Breast epithelium (tissue), 4 donors: Measurements from ENCODE around the gene ZC3H7A. TPM values are rescaled to one million over a fixed set of nuclear protein-coding genes. Genes with fewer than 3 reads are reported as not detected.

ENCODE experiments used
- DNase-seq, 2 donors: peaks; one replicate each; pipeline ENCODE4 v3.0.0-alpha.2; 2019; ENCODE audit warnings: low spot score in 2 of 2
- H3K27ac ChIP-seq, 2 donors: fragments of 200-600 bp; sonication (generic) in 1 of 2; one replicate each; pipeline ENCODE4 v1.5.1; 2016 to 2019; ENCODE audit warnings: mild to moderate bottlenecking in 1 of 2
- H3K27me3 ChIP-seq, 2 donors: fragments of 200-600 bp; sonication (generic) in 1 of 2; one replicate each; pipeline versions ENCODE4 v1.5.1 to v1.6.0; 2017 to 2019; ENCODE audit warnings: control low read depth in 1 of 2, mild to moderate bottlenecking in 1 of 2
- H3K36me3 ChIP-seq: fragments of 200-600 bp; one replicate; pipeline ENCODE4 v1.5.1; 2019
- H3K4me1 ChIP-seq, 2 donors: fragments of 200-600 bp; sonication (generic); one replicate each; pipeline ENCODE4 v1.5.1; 2016 to 2019; ENCODE audit warnings: control low read depth in 1 of 2
- H3K4me3 ChIP-seq, 3 donors: fragments of 200-600 bp; sonication (generic); 1 replicate in 2 of 3; 2 replicates in 1 of 3; pipeline ENCODE4 v1.5.1; 2016 to 2019; ENCODE audit warnings: mild to moderate bottlenecking in 3 of 3, moderate library complexity in 2 of 3
- H3K9me3 ChIP-seq, 2 donors: fragments of 200-600 bp; sonication (generic) in 1 of 2; one replicate each; pipeline ENCODE4 v1.5.1; 2016 to 2019; ENCODE audit warnings: control low read depth in 1 of 2
- POLR2A ChIP-seq: fragments of 450-650 bp; IDR thresholded peaks from one replicate; pipeline ENCODE4 v1.6.1; 2016; ENCODE audit warnings: antibody characterized with exemption, mild to moderate bottlenecking, moderate library complexity
- POLR2AphosphoS5 ChIP-seq, 3 donors: sonication (generic); formaldehyde crosslinking; IDR thresholded peaks; one replicate each; pipeline ENCODE4 v1.6.1; 2017; ENCODE audit warnings: antibody characterized with exemption in 3 of 3
- intact Hi-C: fragments of 100-400 bp; cut with DNase I; formaldehyde crosslinking; loops from one replicate; pipeline ENCODE4 v1.15.1; 2023; ENCODE audit warnings: low total_unique reads
- total RNA-seq, 3 donors: library from RNA; depleted of rRNA; stranded (reverse); fragments of >200 nt; gene quantifications; one replicate each; pipeline ENCODE4 v1.1.0, GENCODE V29; 2016
- TF ChIP-seq, protein P1 (sequence below), 3 donors: fragments of 450-650 bp; IDR thresholded peaks; one replicate each; pipeline ENCODE4 v1.5.1; 2016 to 2017; ENCODE audit warnings: antibody characterized with exemption in 3 of 3, mild to moderate bottlenecking in 3 of 3, moderate library complexity in 3 of 3

The ZC3H7A gene
- total RNA-seq, 3 donors from 2014 or later, result 58.4 to 70.7 (median 67.5) TPM

DNA sequence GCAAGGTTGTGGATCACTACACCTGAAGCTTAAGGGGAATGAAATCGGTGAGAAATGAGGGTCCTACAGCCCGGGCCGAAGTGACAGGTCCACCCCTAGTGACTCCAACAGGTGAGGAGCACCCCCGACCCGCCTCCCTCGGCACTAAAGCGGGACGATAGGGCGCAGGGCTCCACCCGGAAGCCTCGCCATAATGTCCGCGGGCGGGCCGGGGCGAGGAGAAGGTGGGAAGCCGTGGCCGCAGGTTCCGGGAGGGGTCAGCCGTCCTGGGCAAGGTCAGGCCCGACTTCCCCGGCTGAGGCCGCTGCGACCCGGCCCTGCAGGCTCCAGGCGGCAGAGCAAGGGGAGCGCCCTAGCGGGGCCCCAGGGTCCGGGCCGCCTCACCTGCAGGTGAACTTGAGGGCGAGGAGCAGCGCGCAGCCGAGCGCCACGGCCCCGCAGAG is 54.9 kb downstream of the ZC3H7A start:
- peaks cover 0 to 18% of the 10 kb centered on the region in 2 donors for H3K4me1 ChIP-seq
- peak in 1 of 2 donors; percentile 26 for DNase-seq
- H3K9me3 ChIP-seq, result no peaks in the 10 kb centered on the region
- TF ChIP-seq POLR2AphosphoS5 (IDR thresholded peaks at IDR 0.05), result no peak
- TF ChIP-seq, protein P1, sequence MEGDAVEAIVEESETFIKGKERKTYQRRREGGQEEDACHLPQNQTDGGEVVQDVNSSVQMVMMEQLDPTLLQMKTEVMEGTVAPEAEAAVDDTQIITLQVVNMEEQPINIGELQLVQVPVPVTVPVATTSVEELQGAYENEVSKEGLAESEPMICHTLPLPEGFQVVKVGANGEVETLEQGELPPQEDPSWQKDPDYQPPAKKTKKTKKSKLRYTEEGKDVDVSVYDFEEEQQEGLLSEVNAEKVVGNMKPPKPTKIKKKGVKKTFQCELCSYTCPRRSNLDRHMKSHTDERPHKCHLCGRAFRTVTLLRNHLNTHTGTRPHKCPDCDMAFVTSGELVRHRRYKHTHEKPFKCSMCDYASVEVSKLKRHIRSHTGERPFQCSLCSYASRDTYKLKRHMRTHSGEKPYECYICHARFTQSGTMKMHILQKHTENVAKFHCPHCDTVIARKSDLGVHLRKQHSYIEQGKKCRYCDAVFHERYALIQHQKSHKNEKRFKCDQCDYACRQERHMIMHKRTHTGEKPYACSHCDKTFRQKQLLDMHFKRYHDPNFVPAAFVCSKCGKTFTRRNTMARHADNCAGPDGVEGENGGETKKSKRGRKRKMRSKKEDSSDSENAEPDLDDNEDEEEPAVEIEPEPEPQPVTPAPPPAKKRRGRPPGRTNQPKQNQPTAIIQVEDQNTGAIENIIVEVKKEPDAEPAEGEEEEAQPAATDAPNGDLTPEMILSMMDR (IDR thresholded peaks at IDR 0.05), result no peak
- no peak for TF ChIP-seq POLR2A
- no peaks in the 10 kb centered on the region for H3K36me3 ChIP-seq
- intact Hi-C loops, result no loop called here
- H3K27me3 ChIP-seq, result no peaks in the 10 kb centered on the region
- H3K27ac ChIP-seq, result peak overlapping the region; percentile 97 to 100
- H3K4me3 ChIP-seq, result peak overlapping the region; percentile 97 to 99 (median 98)

GRCh38 chr16:11740567-11740966 is 56.5 kb downstream of the ZC3H7A start:
- Histone ChIP-seq H3K36me3 (no peaks in the 10 kb centered on the region), H3K4me1 (peaks cover 0 to 18% of the 10 kb centered on the region in 2 donors), H3K27ac (peak overlapping the region; percentile 57 to 97), H3K9me3 (no peaks in the 10 kb centered on the region), H3K4me3 (peak overlapping the region; percentile 97 to 99 (median 98)), H3K27me3 (no peaks in the 10 kb centered on the region)
- DNase-seq, result no peak
- TF ChIP-seq POLR2A, result no peak
- TF ChIP-seq, protein P1 (IDR thresholded peaks at IDR 0.05), result no peak
- no peak for TF ChIP-seq POLR2AphosphoS5 (IDR thresholded peaks at IDR 0.05)
- intact Hi-C loops, result no loop called here

GRCh38 chr16:11738742-11739544 is 58.1 kb downstream of the ZC3H7A start:
- peaks cover 0 to 26% of the 10 kb centered on the region in 2 donors for H3K4me1 ChIP-seq
- no peak overlapping the region for H3K4me3 ChIP-seq
- DNase-seq, result no peak
- intact Hi-C loops, result no loop called here
- no peaks in the 10 kb centered on the region for H3K27me3 ChIP-seq
- no peaks in the 10 kb centered on the region for H3K36me3 ChIP-seq
- H3K27ac ChIP-seq, result no peak overlapping the region
- TF ChIP-seq, protein P1 (IDR thresholded peaks at IDR 0.05), result no peak
- TF ChIP-seq POLR2A, result no peak
- no peaks in the 10 kb centered on the region for H3K9me3 ChIP-seq

DNA sequence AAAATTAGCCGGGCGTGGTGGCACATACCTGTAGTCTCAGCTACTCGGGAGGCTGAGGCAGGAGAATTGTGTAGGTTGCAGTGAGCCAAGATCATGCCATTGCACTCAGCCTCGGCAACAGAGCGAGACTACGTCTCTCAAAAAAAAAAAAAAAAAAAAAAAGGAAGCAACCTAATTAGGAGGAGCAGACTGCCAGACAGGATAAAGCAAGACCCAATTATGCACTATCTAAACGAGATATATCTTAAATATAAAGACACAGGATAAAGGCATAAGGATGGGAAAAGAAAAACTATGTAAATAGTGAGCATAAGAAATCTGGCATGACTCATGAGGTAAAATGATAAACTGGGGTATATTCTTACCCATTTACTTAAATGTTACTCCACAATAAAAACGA is 59.3 kb downstream of the ZC3H7A start:
- TF ChIP-seq, protein P1 (IDR thresholded peaks at IDR 0.05), result no peak
- TF ChIP-seq POLR2AphosphoS5 (IDR thresholded peaks at IDR 0.05) (no peak), POLR2A (no peak)
- H3K4me1 ChIP-seq, result peaks cover 0 to 26% of the 10 kb centered on the region in 2 donors
- no peak overlapping the region for H3K4me3 ChIP-seq
- DNase-seq, result no peak
- intact Hi-C loops, result no loop called here
- no peaks in the 10 kb centered on the region for H3K9me3 ChIP-seq
- no peaks in the 10 kb centered on the region for H3K36me3 ChIP-seq
- no peaks in the 10 kb centered on the region for H3K27me3 ChIP-seq
- H3K27ac ChIP-seq, result no peak overlapping the region

DNA sequence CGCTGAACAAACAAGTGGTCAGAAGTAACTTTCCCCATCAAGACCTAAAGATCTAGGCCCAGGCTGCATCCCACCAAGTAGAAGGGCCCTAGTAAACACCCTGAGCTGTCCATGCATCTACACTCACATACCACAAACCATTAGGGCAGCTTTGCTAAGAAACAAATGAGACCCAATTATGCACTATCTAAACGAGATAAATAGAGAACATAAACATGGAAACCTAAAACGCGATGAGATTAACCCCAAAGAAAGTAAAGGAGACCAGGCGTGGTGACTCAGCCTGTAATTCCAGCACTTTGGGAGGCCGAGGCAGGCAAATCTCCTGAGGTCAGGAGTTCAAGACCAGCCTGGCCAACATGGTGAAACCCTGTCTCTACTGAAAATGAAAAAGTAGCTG is 60.2 kb downstream of the ZC3H7A start:
- intact Hi-C loops, result no loop called here
- no peaks in the 10 kb centered on the region for H3K36me3 ChIP-seq
- no peaks in the 10 kb centered on the region for H3K27me3 ChIP-seq
- DNase-seq, result no peak
- no peaks in the 10 kb centered on the region for H3K9me3 ChIP-seq
- peaks cover 0 to 26% of the 10 kb centered on the region in 2 donors for H3K4me1 ChIP-seq
- H3K27ac ChIP-seq, result no peak overlapping the region
- no peak for TF ChIP-seq POLR2A
- no peak overlapping the region for H3K4me3 ChIP-seq
